ENCODE data around the gene PIGB.
"Not testable (repeated sequence)": the region's sequence is repeated elsewhere in the genome, so short reads cannot be mapped to it uniquely, and the experiment has no call there.

Gene PIGB

DNA sequence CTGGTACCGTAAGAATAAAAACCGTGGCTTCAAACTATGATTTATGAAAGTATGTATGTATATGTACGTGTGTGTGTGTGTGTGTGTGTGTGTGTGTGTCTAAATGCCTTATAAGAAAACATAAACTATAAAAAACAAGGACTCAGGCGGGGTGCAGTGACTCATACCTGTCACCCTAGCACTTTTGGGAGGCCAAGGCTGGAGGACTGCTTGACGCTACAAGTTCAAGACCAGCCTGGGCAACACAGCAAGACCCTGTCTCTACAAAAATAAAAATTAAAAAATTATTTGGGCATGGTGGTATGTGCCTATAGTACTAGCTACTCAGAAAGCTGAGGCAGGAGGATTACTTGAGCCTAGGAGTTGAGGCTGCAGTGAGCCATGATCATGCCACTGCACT lies 60.1 kb downstream of the PIGB start:
- no peak overlapping the region for H3K4me3 ChIP-seq (ENCODE audit: insufficient read length, low read depth)
- no peaks in the 10 kb centered on the region for H3K27me3 ChIP-seq (ENCODE audit: insufficient read depth, insufficient read length)
- peaks cover 2% of the 10 kb centered on the region for H3K36me3 ChIP-seq (ENCODE audit: insufficient read depth, insufficient read length, low read length)
- no peak for DNase-seq (ENCODE audit: low read depth, low spot score)
- no peak overlapping the region for H3K9ac ChIP-seq (ENCODE audit: insufficient read length, low read depth)
- TF ChIP-seq YY1 (IDR thresholded peaks at IDR 0.05; ENCODE audit: insufficient read depth, insufficient read length) (no peak), ZNF274 (IDR thresholded peaks at IDR 0.05; ENCODE audit: low read depth, low read length) (no peak), SUZ12 (IDR thresholded peaks at IDR 0.05; ENCODE audit: extremely low read depth, insufficient read depth, insufficient read length) (no peak)
- H3K4me1 ChIP-seq (ENCODE audit: insufficient read depth, insufficient read length) = no peaks in the 10 kb centered on the region
- no peaks in the 10 kb centered on the region for H3K9me3 ChIP-seq (ENCODE audit: insufficient read depth, low read length)

- no peaks in the 10 kb centered on the region for H3K36me3 ChIP-seq (ENCODE audit: insufficient read depth, insufficient read length, low read length)
- no peak for DNase-seq (ENCODE audit: low read depth, low spot score)
- H3K4me3 ChIP-seq (ENCODE audit: insufficient read length, low read depth) = no peak overlapping the region
- no peak for TF ChIP-seq YY1 (IDR thresholded peaks at IDR 0.05; ENCODE audit: insufficient read depth, insufficient read length)
- H3K4me1 ChIP-seq (ENCODE audit: insufficient read depth, insufficient read length) = no peaks in the 10 kb centered on the region
- no peak overlapping the region for H3K9ac ChIP-seq (ENCODE audit: insufficient read length, low read depth)
- H3K27me3 ChIP-seq (ENCODE audit: insufficient read depth, insufficient read length) = no peaks in the 10 kb centered on the region
- H3K9me3 ChIP-seq (ENCODE audit: insufficient read depth, low read length) = no peaks in the 10 kb centered on the region
Observed at GRCh38 chr15:55381595-55381994, 62.6 kb downstream of the PIGB start.

DNA sequence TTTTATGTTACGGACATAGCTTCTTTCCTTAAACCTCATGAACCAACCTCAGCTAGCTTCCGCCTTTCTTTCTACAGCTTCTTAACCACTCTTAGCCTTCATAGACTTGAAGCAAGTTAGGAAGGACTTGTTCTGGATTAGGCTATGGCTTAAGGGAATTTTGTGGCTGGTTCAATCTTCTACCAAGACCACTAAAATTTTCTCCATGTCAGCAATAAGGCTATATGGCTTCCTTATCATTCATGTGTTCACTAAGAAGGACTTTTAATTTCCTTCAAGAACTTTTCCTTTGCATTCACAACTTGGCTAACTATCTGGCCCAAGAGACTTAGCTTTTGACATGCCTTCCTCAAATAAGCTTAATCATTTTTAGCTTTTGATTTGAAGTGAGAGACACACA lies 64.7 kb downstream of the PIGB start:
- Histone ChIP-seq H3K27me3 (ENCODE audit: insufficient read depth, insufficient read length) (no peaks in the 10 kb centered on the region), H3K9me3 (ENCODE audit: insufficient read depth, low read length) (no peaks in the 10 kb centered on the region), H3K4me1 (ENCODE audit: insufficient read depth, insufficient read length) (no peaks in the 10 kb centered on the region), H3K36me3 (ENCODE audit: insufficient read depth, insufficient read length, low read length) (no peaks in the 10 kb centered on the region), H3K4me3 (ENCODE audit: insufficient read length, low read depth) (no peak overlapping the region), H3K9ac (ENCODE audit: insufficient read length, low read depth) (no peak overlapping the region)
- TF ChIP-seq SUZ12 (IDR thresholded peaks at IDR 0.05; ENCODE audit: extremely low read depth, insufficient read depth, insufficient read length) = no peak
- no peak for TF ChIP-seq ZNF274 (IDR thresholded peaks at IDR 0.05; ENCODE audit: low read depth, low read length)
- no peak for TF ChIP-seq YY1 (IDR thresholded peaks at IDR 0.05; ENCODE audit: insufficient read depth, insufficient read length)
- DNase-seq (ENCODE audit: low read depth, low spot score) = no peak

GRCh38 chr15:55387027-55387426 lies 68.0 kb downstream of the PIGB start:
- TF ChIP-seq ZNF274 (IDR thresholded peaks at IDR 0.05; ENCODE audit: low read depth, low read length) (no peak), SUZ12 (IDR thresholded peaks at IDR 0.05; ENCODE audit: extremely low read depth, insufficient read depth, insufficient read length) (no peak), YY1 (IDR thresholded peaks at IDR 0.05; ENCODE audit: insufficient read depth, insufficient read length) (no peak)
- no peaks in the 10 kb centered on the region for H3K4me1 ChIP-seq (ENCODE audit: insufficient read depth, insufficient read length)
- no peaks in the 10 kb centered on the region for H3K9me3 ChIP-seq (ENCODE audit: insufficient read depth, low read length)
- H3K9ac ChIP-seq (ENCODE audit: insufficient read length, low read depth) = no peak overlapping the region
- no peaks in the 10 kb centered on the region for H3K36me3 ChIP-seq (ENCODE audit: insufficient read depth, insufficient read length, low read length)
- DNase-seq (ENCODE audit: low read depth, low spot score) = no peak
- H3K27me3 ChIP-seq (ENCODE audit: insufficient read depth, insufficient read length) = no peaks in the 10 kb centered on the region
- H3K4me3 ChIP-seq (ENCODE audit: insufficient read length, low read depth) = no peak overlapping the region

DNA sequence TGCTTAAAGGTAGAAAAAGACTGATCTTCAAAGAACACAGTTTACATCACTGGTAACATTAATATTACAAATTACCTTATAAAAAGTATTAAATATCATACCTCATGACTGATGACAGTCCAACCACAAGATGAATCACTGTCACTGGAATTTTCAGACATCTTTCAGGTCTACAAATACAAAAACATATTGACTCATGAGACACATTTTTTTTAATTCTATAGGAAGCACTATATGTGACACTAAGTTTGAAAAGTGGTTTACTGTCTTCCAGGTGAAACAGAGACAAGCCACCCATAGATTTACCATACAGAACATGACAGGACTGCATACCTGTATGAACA lies 70.2 kb downstream of the PIGB start:
- Histone ChIP-seq H3K36me3 (ENCODE audit: insufficient read depth, insufficient read length, low read length) (no peaks in the 10 kb centered on the region), H3K4me3 (ENCODE audit: insufficient read length, low read depth) (no peak overlapping the region), H3K27me3 (ENCODE audit: insufficient read depth, insufficient read length) (no peaks in the 10 kb centered on the region), H3K9me3 (ENCODE audit: insufficient read depth, low read length) (peaks cover 3% of the 10 kb centered on the region; the same call in 1 of the 2 replicates), H3K4me1 (ENCODE audit: insufficient read depth, insufficient read length) (no peaks in the 10 kb centered on the region), H3K9ac (ENCODE audit: insufficient read length, low read depth) (no peak overlapping the region)
- no peak for DNase-seq (ENCODE audit: low read depth, low spot score)
- TF ChIP-seq SUZ12 (IDR thresholded peaks at IDR 0.05; ENCODE audit: extremely low read depth, insufficient read depth, insufficient read length) = no peak
- TF ChIP-seq ZNF274 (IDR thresholded peaks at IDR 0.05; ENCODE audit: low read depth, low read length) = no peak
- no peak for TF ChIP-seq YY1 (IDR thresholded peaks at IDR 0.05; ENCODE audit: insufficient read depth, insufficient read length)

- Histone ChIP-seq H3K9me3 (ENCODE audit: insufficient read depth, low read length) (peaks cover 16% of the 10 kb centered on the region; the same call in 1 of the 2 replicates), H3K9ac (ENCODE audit: insufficient read length, low read depth) (no peak overlapping the region), H3K4me3 (ENCODE audit: insufficient read length, low read depth) (no peak overlapping the region), H3K4me1 (ENCODE audit: insufficient read depth, insufficient read length) (no peaks in the 10 kb centered on the region), H3K27me3 (ENCODE audit: insufficient read depth, insufficient read length) (no peaks in the 10 kb centered on the region), H3K36me3 (ENCODE audit: insufficient read depth, insufficient read length, low read length) (no peaks in the 10 kb centered on the region)
- TF ChIP-seq SUZ12 (IDR thresholded peaks at IDR 0.05; ENCODE audit: extremely low read depth, insufficient read depth, insufficient read length) = no peak
- no peak for TF ChIP-seq ZNF274 (IDR thresholded peaks at IDR 0.05; ENCODE audit: low read depth, low read length)
- no peak for TF ChIP-seq YY1 (IDR thresholded peaks at IDR 0.05; ENCODE audit: insufficient read depth, insufficient read length)
- no peak for DNase-seq (ENCODE audit: low read depth, low spot score)
Observed at GRCh38 chr15:55394694-55395093, 75.7 kb downstream of the PIGB start.

DNA sequence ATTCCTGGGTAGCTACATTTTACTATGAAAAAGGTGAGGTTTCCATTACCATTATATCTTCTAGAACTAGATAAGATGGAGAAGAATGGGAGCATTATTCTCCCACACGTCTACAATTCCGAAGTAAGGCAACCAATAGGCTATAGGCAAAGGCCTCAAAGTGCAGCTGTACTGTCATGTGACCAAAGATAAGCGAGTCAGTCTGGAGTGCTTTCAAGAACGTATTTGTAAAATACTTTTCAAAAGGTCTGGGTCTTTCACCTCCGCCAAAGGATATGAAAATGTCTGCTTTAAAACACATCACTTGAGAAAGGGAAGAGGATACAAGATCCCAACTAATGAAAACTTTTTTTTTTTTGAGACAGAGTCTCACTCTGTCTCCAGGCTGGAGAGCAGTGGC lies 79.2 kb downstream of the PIGB start:
- Histone ChIP-seq H3K27me3 (ENCODE audit: insufficient read depth, insufficient read length) (no peaks in the 10 kb centered on the region), H3K9ac (ENCODE audit: insufficient read length, low read depth) (no peak overlapping the region), H3K4me3 (ENCODE audit: insufficient read length, low read depth) (no peak overlapping the region), H3K4me1 (ENCODE audit: insufficient read depth, insufficient read length) (no peaks in the 10 kb centered on the region), H3K36me3 (ENCODE audit: insufficient read depth, insufficient read length, low read length) (no peaks in the 10 kb centered on the region), H3K9me3 (ENCODE audit: insufficient read depth, low read length) (peaks cover 16% of the 10 kb centered on the region; the same call in 1 of the 2 replicates)
- no peak for TF ChIP-seq ZNF274 (IDR thresholded peaks at IDR 0.05; ENCODE audit: low read depth, low read length)
- TF ChIP-seq YY1 (IDR thresholded peaks at IDR 0.05; ENCODE audit: insufficient read depth, insufficient read length) = no peak
- TF ChIP-seq SUZ12 (IDR thresholded peaks at IDR 0.05; ENCODE audit: extremely low read depth, insufficient read depth, insufficient read length) = no peak
- DNase-seq (ENCODE audit: low read depth, low spot score) = no peak

GRCh38 chr15:55400050-55400449 lies 81.0 kb downstream of the PIGB start:
- not testable (repeated sequence) for DNase-seq (ENCODE audit: low read depth, low spot score); H3K4me3 ChIP-seq (ENCODE audit: insufficient read length, low read depth); H3K9me3 ChIP-seq (ENCODE audit: insufficient read depth, low read length); H3K36me3 ChIP-seq (ENCODE audit: insufficient read depth, insufficient read length, low read length); H3K9ac ChIP-seq (ENCODE audit: insufficient read length, low read depth); H3K27me3 ChIP-seq (ENCODE audit: insufficient read depth, insufficient read length); H3K4me1 ChIP-seq (ENCODE audit: insufficient read depth, insufficient read length)

All from NT2/D1 (cell line).